Keratinocyte (primary cell): ENCODE data around the gene HSPG2. TPM values are rescaled to one million over a fixed set of nuclear protein-coding genes. Genes with fewer than 3 reads are reported as not detected.
A peak's percentile ranks its signal among the peaks of the same experiment; 100 is the strongest.

ENCODE experiments used
- DNase-seq: peaks from one replicate; pipeline ENCODE4 v3.0.0-alpha.2; 2011; ENCODE audit warnings: low read depth, missing footprints, low spot score
- FAIRE-seq: peaks from 2 replicates; lab custom pipeline; 2011; peaks lifted over from hg19 to GRCh38; lab: Jason Lieb, UNC
- H2AFZ ChIP-seq: 2 replicates; pipeline ENCODE4 v1.6.0; 2012; ENCODE audit warnings: low read length, control low read depth, inconsistent platforms; ENCODE audit not compliant: control insufficient read depth
- H3K27ac ChIP-seq: 2 replicates; pipeline ENCODE4 v1.5.1; 2011; ENCODE audit warnings: low read length; ENCODE audit not compliant: control insufficient read depth, insufficient read depth
- H3K27me3 ChIP-seq: 3 replicates; pipeline ENCODE4 v1.6.0; 2011; ENCODE audit warnings: low read length; ENCODE audit not compliant: control insufficient read depth, insufficient read depth; ENCODE audit errors: extremely low read depth
- H3K36me3 ChIP-seq, 2 experiments: 2 replicates in 1 of 2; 3 replicates in 1 of 2; pipeline ENCODE4 v1.5.1; 2011; ENCODE audit warnings: low read length in 2 of 2, mild to moderate bottlenecking in 1 of 2; ENCODE audit not compliant: control insufficient read depth in 2 of 2, insufficient read depth in 2 of 2; ENCODE audit errors: extremely low read depth in 1 of 2
- H3K4me1 ChIP-seq: 3 replicates; pipeline ENCODE4 v1.5.1; 2011; ENCODE audit warnings: low read length; ENCODE audit not compliant: control insufficient read depth, insufficient read depth; ENCODE audit errors: extremely low read depth
- H3K4me2 ChIP-seq: 3 replicates; pipeline ENCODE4 v1.6.0; 2011; ENCODE audit warnings: low read depth, low read length; ENCODE audit not compliant: control insufficient read depth, insufficient read depth; ENCODE audit errors: extremely low read depth
- H3K4me3 ChIP-seq, 3 experiments: fragments of 200-600 bp in 1 of 3; sonication (generic) in 1 of 3; 2 replicates in 2 of 3; 3 replicates in 1 of 3; pipeline ENCODE4 v1.5.1; 2011 to 2016; ENCODE audit warnings: low read length in 3 of 3, mild to moderate bottlenecking in 3 of 3, control low read depth in 2 of 3, inconsistent platforms in 1 of 3, low read depth in 1 of 3, mixed read lengths in 1 of 3, mixed run types in 1 of 3, moderate library complexity in 1 of 3; ENCODE audit not compliant: control insufficient read depth in 2 of 3, insufficient read depth in 2 of 3; ENCODE audit errors: extremely low read depth in 1 of 3
- H3K79me2 ChIP-seq: 2 replicates; pipeline ENCODE4 v1.6.0; 2012; ENCODE audit warnings: low read length; ENCODE audit not compliant: control insufficient read depth, insufficient read depth
- H3K9ac ChIP-seq: 3 replicates; pipeline ENCODE4 v1.6.0; 2011; ENCODE audit warnings: low read length; ENCODE audit not compliant: control insufficient read depth, insufficient read depth; ENCODE audit errors: extremely low read depth
- H3K9me1 ChIP-seq: 3 replicates; pipeline ENCODE4 v1.6.0; 2011; ENCODE audit warnings: low read length; ENCODE audit not compliant: control insufficient read depth, insufficient read depth; ENCODE audit errors: extremely low read depth
- H3K9me3 ChIP-seq: 2 replicates; pipeline ENCODE4 v1.5.1; 2012; ENCODE audit warnings: low read depth, low read length; ENCODE audit not compliant: control insufficient read depth
- H4K20me1 ChIP-seq: 3 replicates; pipeline ENCODE4 v1.6.0; 2011; ENCODE audit warnings: low read length; ENCODE audit not compliant: control insufficient read depth, insufficient read depth; ENCODE audit errors: extremely low read depth
- CTCF ChIP-seq, 3 experiments: IDR thresholded peaks in 1 of 3; conservative IDR thresholded peaks in 1 of 3; optimal IDR thresholded peaks in 1 of 3; 2 replicates in 2 of 3; 3 replicates in 1 of 3; pipeline versions ENCODE3 to v1.5.1; 2011; ENCODE audit warnings: low read length in 3 of 3, mild to moderate bottlenecking in 3 of 3, moderate library complexity in 2 of 3, control low read depth in 1 of 3, inconsistent platforms in 1 of 3; ENCODE audit not compliant: insufficient read depth in 2 of 3; ENCODE audit errors: extremely low read depth in 1 of 3
- EZH2 ChIP-seq: IDR thresholded peaks from one replicate; pipeline ENCODE4 v1.6.1; 2012; ENCODE audit warnings: inconsistent platforms, mild to moderate bottlenecking, low read length, moderate library complexity
- dilution Hi-C: fragments of 300-500 bp; cut with MboI; formaldehyde crosslinking; loops from one replicate; pipeline ENCODE4 v1.7.0; 2020; ENCODE audit warnings: low sequenced_read_pairs; ENCODE audit not compliant: extremely low pct_ligation_motif_present
- polyA plus RNA-seq, 5 experiments: library from polyadenylated mRNA; depleted of rRNA in 3 of 5; stranded (reverse) in 3 of 5; stranded (forward) in 1 of 5; unstranded in 1 of 5; fragments of >200 nt; gene quantifications; 1 replicate in 1 of 5; 2 replicates in 3 of 5; 3 replicates in 1 of 5; pipeline versions ENCODE4 v1.2.1 to v1.2.3, GENCODE V29; 2011 to 2012; ENCODE audit warnings: missing spikeins in 2 of 5, low read depth in 1 of 5, low replicate concordance in 1 of 5

HSPG2 gene
- polyA plus RNA-seq, 1 donor (not counting 4 experiments of a cell fraction or from before 2014, with no cell fraction given) = 9.0 TPM

- dilution Hi-C loops = no loop called here
- FAIRE-seq = no peak
- no peaks in the 10 kb centered on the region for H3K9me3 ChIP-seq
Observed at GRCh38 chr1:21867451-21867996, 69.6 kb downstream of the HSPG2 start.

GRCh38 chr1:21866707-21867043 is 70.4 kb downstream of the HSPG2 start:
- no peak overlapping the region for H3K27ac ChIP-seq
- no peaks in the 10 kb centered on the region for H3K9me3 ChIP-seq
- H3K4me1 ChIP-seq = peaks cover 17% of the 10 kb centered on the region
- TF ChIP-seq CTCF (optimal IDR thresholded peaks at IDR 0.05 in 1 of 3, IDR thresholded peaks at IDR 0.05 in 1 of 3, conservative IDR thresholded peaks at IDR 0.05 in 1 of 3; ENCODE audit: extremely low read depth in 1 of 3, insufficient read depth in 2 of 3, low read length in 3 of 3) (no peak), EZH2 (no peak)
- dilution Hi-C loops = no loop called here
- no peak overlapping the region for H3K4me2 ChIP-seq
- H3K9me1 ChIP-seq = peaks cover 2% of the 10 kb centered on the region
- no peaks in the 10 kb centered on the region for H3K79me2 ChIP-seq
- H3K4me3 ChIP-seq = no peak overlapping the region
- H3K36me3 ChIP-seq = peaks cover 12 to 38% of the 10 kb centered on the region in 2 experiments
- H4K20me1 ChIP-seq = no peaks in the 10 kb centered on the region
- DNase-seq = no peak
- no peaks in the 10 kb centered on the region for H3K27me3 ChIP-seq
- H2AFZ ChIP-seq = no peak overlapping the region
- H3K9ac ChIP-seq = no peak overlapping the region
- FAIRE-seq = peak; percentile 34

More at GRCh38 chr1:21867451-21867996, 69.6 kb downstream of the HSPG2 start:
- Histone ChIP-seq H3K79me2 (no peaks in the 10 kb centered on the region), H4K20me1 (no peaks in the 10 kb centered on the region), H2AFZ (no peak overlapping the region), H3K36me3 (peaks cover 11 to 38% of the 10 kb centered on the region in 2 experiments), H3K4me3 (no peak overlapping the region), H3K4me1 (peaks cover 14% of the 10 kb centered on the region), H3K9me1 (peaks cover 2% of the 10 kb centered on the region), H3K27ac (no peak overlapping the region), H3K9ac (no peak overlapping the region), H3K4me2 (no peak overlapping the region), H3K27me3 (no peaks in the 10 kb centered on the region)
- DNase-seq = no peak
- TF ChIP-seq EZH2 (no peak), CTCF (optimal IDR thresholded peaks at IDR 0.05 in 1 of 3, IDR thresholded peaks at IDR 0.05 in 1 of 3, conservative IDR thresholded peaks at IDR 0.05 in 1 of 3; ENCODE audit: extremely low read depth in 1 of 3, insufficient read depth in 2 of 3, low read length in 3 of 3) (no peak)
